RPMI7951 (cell line): ENCODE measurements around the gene CMTM7. TPM values are rescaled to one million over a fixed set of nuclear protein-coding genes. Genes with fewer than 3 reads are reported as not detected.
"Not testable (repeated sequence)": the region's sequence is repeated elsewhere in the genome, so short reads cannot be mapped to it uniquely, and the experiment has no call there.

Experiments used
- DNase-seq: peaks from one replicate; pipeline ENCODE4 v3.0.0-alpha.2; 2012; ENCODE audit warnings: low read depth
- total RNA-seq: library from RNA; depleted of rRNA; stranded (reverse); fragments of >200 nt; shearing (Covaris generic); gene quantifications from 2 replicates; pipeline ENCODE4 v1.2.3, GENCODE V29; 2014

CMTM7 gene
- total RNA-seq, 1 experiment from 2014 or later = 24.5 TPM

GRCh38 chr3:32381922-32382321, 9.7 kb upstream of the CMTM7 start:
- no peak for DNase-seq

- DNase-seq = no peak
These were observed 8.4 kb upstream of the CMTM7 start for GRCh38 chr3:32383136-32383711.

DNA sequence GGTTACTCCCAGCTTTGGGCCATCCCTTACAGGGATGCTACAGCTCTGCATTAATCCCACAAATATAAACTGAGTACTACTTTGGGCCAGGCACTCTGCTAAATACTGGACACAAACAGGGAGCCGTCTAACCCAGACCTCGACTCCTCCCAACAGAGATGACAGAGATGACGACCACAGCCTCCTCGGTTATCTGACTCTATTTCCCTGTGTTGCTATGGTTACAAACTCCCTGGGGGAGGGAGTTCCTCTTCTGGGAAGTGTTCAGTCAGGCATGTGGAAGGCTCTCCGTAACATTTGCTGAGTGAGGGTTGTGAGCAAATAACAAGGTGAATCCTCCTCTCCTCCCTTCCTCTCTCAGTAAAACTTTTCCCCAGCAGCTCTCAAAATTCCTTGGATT, 6.7 kb upstream of the CMTM7 start:
- DNase-seq = peak; percentile 45

- DNase-seq = no peak
These were observed 4.1 kb upstream of the CMTM7 start for GRCh38 chr3:32387512-32387911.

- DNase-seq = not testable (repeated sequence)
These were observed 2.1 kb upstream of the CMTM7 start for GRCh38 chr3:32389577-32389976.

DNA sequence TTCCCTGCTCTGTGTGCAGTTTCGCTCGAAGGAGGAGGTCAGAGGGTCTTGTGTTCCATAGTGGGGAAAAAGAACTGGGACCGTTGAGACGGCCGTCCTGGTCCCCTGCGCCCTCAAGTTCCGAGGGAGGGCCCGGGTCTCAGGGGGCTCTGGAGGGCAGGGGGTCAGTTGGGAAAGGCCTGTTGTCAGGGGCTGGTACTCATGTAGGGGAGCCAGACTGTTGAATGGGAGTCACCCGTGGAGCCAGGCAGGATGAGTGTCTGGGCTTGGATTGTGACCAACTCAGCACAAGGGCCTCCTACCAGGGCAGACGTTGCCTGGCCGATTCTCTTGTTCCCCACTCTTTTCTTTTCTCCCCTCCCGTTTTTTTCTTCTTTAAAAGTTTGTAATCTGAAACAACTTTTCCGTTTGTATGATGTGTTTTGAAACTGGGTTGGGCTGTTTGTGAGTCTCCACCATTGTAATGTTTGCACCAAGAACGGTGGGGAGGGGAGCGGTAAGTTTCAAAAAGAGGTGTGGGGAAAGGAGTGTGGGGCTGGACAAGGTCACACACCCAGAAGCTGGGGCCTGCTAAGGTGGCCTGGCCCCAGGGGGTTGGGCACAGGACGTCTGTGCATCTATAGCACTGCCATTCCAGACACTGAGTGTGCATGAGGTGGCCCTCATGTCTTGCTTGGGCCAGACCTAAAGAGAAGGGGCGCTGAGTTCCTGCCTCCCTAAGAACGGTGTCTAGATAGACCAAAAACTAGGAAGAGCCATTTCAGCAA, 1.1 kb downstream of the CMTM7 start:
- DNase-seq = peak; percentile 74

DNA sequence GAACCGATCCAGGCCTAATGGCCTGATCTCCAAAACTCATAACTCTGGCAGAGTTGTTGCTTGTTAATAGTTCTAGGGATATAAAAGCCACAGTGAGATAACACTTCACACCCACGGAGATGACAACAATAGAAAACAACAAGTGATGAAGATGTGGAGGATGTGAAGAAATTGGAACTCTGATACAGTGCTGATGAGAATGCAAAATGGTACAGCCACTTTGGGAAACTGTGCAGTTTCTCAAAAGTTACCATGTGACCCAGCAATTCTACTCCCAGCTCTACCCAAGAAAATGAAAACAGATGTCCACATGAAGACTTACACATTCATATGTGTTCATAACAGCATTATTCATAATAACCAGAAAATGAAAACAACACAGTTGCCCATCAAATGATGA, 3.8 kb downstream of the CMTM7 start:
- DNase-seq = no peak

GRCh38 chr3:32397941-32398340, 6.3 kb downstream of the CMTM7 start:
- no peak for DNase-seq

DNA sequence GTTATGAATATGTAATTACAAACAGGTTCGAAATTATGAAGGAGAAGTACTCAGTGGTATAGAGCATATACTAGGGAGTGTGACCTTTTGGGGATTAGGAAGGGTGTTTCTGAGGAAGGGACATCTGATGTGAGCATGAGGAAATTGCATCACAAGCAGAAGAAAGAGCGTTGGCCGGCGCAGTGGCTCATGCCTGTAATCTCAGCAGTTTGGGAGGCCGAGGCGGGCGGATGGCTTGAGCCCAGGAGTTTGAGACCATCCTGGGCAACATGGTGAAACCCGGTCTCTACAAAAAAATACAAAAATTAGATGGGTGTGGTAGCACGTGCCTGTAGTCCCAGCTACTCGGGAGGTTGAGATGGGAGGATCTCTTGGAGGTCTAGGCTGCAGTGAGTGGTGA, 6.9 kb downstream of the CMTM7 start:
- DNase-seq = no peak

DNA sequence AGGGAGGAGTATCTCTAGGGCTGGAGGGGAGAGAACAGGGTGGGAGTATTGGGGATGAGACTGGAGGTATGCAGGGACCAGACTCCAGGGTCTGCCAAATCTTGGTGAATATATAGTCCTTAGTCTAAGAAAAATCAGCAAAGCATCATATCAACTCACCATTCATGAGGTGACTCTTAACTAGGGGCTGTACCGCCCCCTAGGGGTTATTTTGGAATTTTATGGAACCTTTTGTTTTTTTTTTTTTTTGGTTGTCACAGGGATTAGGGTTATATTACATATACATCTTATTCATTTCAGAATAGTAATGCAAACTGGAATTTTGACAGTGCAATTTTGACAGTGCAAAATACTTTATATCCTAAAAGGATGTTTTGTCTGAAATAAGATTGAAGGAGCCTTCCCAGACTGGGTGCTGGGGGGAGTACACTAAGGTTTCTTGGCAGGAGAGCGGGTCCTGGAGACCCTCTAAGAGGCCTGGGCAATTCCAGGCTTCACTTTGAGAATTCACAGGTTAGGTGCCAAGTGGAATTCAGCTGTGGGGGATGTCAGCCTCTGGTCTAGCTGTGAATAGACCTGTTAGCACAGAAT, 7.5 kb downstream of the CMTM7 start:
- DNase-seq = peak; percentile 62

DNA sequence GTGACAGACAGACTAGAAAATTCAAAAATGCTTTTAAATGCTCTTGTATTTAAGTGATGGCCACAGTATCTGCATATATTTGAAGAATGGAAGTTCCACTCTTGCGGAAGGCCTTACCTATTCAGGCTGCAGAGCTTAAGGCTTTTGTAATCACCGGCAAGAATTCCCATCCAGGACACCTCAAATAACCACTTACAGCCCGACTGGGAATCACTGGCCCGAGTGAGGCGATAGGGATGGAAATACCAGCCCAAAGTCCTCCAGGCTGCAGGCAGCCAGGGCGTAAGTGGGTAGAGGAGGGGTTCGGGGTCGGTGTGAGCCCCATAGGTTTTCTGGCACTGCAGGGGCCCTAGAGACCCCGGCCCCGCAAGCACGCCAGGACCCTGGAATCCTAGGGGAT, 9.5 kb downstream of the CMTM7 start:
- DNase-seq = no peak

GRCh38 chr3:32401556-32402081, 10.0 kb downstream of the CMTM7 start:
- peak; percentile 94 for DNase-seq

- DNase-seq = no peak
These were observed 12.0 kb downstream of the CMTM7 start for GRCh38 chr3:32403663-32404062.

DNA sequence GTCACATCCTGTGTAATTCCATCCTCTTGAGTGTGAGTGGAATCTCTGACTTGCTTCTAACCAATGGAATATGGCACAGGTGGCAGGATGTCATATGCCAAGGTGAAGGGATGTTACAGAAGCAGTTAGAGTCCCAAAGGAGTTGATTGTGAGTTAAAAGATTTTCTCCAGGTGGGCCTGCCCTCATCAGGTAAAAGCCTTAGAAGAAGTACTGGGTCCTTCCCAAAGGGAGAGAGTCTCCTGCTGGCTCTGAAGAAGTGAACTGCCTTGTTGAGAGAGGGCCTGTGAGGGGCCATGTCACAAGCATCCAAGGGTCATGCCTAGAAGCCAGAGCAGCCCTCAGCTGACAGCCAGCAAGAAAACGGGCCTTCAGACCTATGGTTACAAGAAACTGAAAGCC, 13.1 kb downstream of the CMTM7 start:
- no peak for DNase-seq

- DNase-seq = peak; percentile 16
These were observed 13.5 kb downstream of the CMTM7 start for GRCh38 chr3:32405155-32405554.

DNA sequence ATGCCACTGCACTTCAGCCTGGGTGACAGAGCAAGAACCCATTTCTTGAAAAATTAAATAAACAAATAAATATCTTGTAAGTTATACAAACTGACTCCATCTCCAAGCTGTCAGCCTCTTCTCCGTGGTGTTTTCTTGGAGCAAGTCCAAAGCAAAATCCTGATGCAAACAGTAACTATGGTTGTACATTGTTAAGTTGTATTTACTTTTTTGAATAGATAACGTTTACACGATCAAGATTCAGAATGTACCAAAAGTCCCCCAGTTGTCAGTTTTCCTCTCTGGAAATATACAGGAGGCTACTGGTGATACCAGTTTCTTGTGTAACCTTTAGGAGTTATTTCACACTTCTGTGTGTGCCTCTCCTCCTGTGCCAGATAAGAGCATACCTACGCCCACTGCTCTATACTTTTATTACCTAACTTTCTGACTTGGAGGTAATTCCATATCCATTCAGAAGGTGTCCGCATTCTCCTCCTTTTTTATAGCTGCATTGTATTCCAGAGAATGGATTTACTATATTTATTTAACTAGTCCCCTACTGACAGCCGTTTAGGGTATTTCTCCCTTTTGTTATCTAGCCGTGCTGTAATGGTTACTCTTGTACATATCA, 14.2 kb downstream of the CMTM7 start:
- no peak for DNase-seq

DNA sequence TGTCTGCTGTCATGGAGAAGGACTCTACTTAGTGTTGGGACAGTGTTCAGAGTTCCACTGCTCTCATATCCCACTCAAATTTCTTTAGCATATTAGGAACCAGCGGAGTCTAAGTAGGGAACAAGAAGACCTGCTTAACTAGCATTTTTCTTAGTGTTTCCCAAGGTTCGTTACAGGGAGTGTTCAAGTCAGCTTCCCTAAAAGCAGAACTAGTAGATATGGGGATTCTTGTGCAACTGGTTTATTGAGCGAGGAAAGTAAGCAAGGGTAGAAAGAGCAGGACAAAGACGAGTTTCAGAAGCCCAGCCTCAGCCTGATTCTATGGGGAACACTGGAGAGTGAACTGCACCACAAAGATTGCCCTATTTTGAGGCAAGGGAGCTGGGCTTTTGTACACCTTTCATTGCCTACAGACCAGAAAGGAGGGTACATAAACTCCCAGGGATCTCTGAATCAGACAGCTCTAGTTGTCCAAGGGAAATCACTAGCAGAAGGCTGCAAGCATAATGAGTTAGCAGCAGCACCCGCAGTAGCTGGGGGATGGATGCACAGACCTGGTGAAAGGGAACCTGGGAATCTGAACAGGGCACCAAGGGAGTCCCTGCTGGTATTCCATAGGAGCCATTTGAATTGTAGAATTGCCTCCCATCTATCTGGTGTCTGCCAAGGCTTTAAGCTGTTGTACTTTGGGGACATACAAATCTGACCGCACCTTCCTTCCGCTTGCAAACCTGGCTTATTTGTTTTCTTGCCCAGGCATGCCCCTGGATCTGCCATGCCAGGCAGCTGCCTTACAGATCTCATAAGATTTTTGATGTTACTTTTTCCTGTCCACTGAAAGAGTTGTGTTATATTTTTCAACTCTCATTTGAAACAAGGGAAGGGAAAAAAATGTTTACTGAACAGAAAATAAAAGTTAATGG, 15.1 kb downstream of the CMTM7 start:
- no peak for DNase-seq

GRCh38 chr3:32410367-32411246, 19.0 kb downstream of the CMTM7 start:
- DNase-seq = peak; percentile 14

DNA sequence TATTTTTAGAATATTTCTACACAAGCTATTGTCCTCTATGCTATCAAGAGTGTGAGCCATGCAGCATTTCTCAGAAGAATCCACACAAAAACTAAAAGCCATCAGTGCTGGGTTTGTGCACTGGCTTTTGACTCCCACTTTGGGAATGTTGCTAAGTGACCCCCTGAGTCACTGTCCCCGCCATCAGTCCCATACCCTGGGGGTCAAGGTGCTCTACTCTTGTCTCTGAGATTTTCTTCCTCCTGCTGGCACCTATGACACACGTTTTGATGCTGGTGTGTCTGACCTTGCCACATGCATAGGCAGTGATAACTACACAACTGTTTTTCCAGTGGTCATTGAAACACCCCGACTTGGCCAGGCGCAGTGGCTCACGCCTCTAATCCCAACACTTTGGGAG, 19.8 kb downstream of the CMTM7 start:
- DNase-seq = peak; percentile 8

DNA sequence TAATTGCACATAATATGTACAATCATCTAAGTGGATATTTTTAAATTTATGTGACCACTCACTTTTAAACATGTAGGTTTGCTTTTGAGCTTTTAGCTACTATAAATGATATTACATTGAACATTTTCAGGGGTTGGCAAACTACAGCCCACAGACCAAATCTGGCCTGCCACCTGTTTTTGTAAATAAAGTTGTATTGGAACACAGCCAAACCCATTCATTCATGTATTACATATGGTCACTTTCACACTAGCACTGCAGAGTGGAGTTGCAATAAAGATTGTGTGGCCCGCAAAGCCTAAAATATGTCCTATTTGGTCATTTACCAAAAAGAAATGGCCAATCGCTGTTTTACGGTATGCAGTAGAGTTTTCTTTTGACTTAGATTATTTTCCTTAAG, 21.2 kb downstream of the CMTM7 start:
- DNase-seq = no peak
